HG03575 (cell line): ENCODE data around the gene KLHL35.
"Not testable (repeated sequence)": the region's sequence is repeated elsewhere in the genome, so short reads cannot be mapped to it uniquely, and the experiment has no call there.

Experiments
- ATAC-seq: cut with Tn5 transposase; IDR thresholded peaks from one replicate; pipeline ENCODE4 v1.9.1; 2021; ENCODE audit not compliant: unreplicated experiment, insufficient number of reproducible peaks, low FRiP score; ENCODE audit errors: extremely low read depth

KLHL35 gene

DNA sequence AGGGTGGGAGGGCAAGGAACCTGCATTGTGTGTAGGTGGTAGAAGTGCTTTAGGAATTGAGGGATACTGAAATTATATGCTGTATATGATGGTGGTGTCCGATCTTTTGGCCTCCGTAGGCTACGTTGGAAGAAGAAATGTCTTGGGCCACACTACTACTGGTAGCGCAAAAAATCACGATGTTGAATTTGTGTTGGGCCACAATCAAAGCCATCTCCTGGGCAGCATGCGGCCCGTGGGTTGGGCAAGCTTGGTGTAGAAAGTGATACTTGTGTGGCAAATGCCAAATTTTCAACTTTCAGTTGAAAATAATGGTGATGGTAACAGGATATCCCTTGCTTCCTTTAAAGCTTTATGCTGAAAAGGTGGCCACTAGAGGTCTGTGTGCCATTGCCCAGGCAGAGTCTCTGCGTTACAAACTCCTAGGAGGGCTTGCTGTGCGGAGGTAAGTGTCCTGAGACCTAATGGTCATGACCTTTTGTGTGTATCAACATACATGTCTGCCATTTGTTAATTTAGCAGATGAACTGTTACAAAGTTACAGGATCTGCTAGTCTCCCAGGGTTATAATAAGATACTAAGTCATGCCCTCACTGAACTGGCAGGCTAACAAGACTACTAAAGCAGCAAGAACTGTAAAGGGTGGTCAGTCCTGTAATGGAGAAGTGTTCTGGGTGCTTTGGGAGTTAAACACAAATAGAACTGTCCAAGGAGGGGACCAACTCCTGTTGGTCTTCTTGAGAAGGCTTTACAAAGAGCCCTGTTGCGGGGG, 30.8 kb downstream of the KLHL35 start:
- no peak for ATAC-seq

DNA sequence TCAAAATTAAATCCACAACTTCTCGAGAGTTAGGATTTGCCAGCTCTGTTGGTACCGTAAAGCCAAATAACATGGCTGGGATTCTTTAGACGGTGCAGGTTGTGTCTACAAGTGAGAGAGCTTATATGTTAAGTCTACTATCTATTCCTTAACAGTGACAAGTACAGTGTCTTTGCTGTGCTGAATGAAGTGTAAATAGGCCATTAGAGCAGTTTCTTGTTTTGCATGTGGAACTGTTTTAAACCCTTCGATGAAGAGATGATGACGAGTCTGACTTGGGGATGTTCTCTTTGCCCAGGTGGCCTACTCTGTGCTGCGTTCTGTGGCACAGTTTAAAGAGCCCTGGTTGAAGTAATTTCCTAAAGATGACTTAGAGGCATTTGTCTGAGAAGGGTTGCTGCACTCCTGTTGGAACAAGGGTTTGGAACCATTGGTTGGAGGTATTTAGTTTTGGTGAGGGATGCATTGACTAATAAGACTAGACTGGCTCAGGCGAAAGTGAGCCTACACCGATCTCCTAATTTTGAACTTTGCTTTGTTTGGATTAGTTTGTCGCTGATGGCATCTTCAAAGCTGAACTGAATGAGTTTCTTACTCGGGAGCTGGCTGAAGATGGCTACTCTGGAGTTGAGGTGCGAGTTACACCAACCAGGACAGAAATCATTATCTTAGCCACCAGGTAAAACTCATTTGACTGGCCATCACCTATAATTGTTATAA, 32.7 kb downstream of the KLHL35 start:
- ATAC-seq, result no peak

DNA sequence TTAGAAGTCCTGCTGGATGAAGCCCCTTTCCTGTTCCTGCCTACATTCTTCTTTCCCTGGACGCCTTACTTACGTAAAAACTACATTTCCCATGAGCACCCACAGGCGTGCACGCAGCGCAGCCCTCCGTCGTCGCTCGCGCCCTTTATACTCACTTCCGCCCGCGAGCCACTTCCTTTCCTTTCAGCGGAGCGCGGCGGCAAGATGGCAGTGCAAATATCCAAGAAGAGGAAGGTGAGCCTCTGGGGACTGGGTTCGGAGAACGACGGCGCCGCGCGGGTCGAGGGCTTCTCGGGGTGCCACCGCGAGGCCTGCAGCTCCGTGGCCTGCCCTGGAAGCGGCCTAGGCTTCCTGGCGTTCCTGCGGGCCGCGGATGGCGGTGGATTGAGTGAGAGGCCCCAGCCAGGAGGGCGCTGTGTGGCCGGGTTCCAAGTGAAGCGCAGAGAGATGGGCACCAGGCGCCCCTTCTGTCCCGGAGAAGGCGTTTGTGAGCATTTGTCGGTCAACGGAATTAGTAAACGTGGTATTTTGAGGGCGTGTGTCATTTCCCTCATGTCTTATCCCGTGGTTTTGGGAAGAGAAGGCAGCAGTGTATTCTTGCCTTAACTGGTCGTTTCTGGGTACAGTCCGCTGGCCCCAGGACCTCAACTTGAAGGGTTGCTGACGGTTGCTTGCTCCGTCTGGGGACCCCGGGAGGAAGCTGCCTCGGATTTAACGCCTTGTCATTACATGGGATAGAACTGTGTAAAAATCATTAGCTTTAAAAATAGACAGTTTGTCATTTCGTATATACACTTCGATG, 33.5 kb downstream of the KLHL35 start, which contains the start of gene RPS3:
RPS3 (plus strand) TSS at position 175 of the 802 bp plus-strand sequence; CDS start at position 205, 30 bp downstream.
- ATAC-seq, result no peak

- no peak for ATAC-seq
Observed at GRCh38 chr11:75398906-75399305, 34.1 kb downstream of the KLHL35 start.

DNA sequence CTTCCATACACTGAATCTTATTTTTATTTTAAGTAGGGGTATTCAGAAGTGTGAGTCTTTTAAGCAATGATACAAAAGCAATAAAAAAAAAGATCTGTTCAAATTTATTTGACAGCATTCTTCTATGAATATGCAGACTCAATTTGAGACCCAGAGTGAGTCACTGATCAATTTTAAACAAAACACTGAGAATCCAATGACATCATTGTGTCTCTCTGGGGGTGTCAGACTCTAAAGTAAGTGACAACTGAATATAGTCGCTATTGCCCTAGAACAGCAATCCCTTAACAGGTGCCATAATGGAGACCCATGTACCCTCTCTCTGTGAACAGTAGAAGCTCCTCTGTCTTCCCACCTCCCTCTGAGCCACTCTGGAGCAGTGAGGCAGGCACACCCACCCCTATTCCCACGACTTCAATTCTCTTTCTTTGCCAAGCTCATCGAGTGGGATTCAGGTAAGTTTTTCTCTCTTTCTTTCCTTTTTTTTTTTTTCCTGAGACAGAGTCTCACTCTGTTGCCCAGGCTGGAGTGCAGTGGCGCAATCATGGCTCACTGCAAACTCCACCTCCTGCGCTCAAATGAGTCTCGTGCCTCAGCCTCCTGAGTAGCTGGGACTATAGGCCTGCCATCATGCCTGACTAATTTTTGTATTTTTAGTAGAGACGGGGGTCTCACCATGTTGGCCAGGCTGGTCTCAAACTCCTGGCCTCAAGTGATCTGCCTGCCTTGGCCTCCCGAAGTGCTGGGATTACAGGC, 38.7 kb downstream of the KLHL35 start:
- no peak for ATAC-seq

- no peak for ATAC-seq
Observed at GRCh38 chr11:75389925-75390324, 43.1 kb downstream of the KLHL35 start.

- no peak for ATAC-seq
Observed at GRCh38 chr11:75389276-75389605, 43.8 kb downstream of the KLHL35 start.

DNA sequence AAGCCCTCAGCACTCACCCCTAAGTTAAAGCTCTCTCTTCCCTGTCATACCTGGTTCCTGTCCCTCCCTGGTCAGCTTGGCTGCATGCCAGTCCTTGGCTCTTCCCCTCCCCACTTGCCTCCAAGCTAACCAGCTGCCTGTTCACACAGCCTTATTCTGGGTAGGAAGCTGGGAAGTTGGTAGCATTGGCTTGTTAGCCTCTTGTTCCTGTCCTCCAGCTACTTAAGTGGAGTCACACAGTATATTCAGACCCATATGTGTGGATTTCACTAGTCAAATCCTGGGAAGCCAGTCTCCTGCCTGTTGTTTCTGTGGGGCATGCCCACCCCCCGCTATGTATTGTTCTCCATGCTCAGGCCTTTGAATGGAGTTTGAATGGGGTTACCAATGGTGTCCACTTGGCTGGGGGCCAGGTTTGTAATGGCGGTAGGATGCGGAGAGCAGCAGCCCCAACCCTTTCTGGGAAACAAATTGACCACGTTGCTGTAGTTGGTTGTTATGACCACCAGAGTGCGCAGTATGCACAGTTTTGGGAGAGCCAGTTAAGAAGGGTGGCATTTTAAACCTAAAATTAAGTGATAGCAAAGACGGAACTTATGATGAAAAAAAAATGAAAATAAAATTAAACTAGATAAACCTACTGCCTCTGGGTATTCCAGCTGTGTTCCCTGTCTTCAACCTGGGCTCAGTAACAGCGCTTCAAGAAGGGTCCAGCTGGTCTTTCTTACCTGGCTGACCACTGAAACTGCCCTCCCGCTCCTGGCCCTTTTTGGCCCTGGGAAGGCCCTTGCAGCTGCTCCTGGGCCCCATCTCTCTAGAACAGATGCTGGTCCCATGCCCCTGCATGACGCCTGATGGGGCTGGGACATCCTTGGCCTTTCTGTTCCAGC, 44.4 kb downstream of the KLHL35 start:
- no peak for ATAC-seq

GRCh38 chr11:75387736-75388294, 45.2 kb downstream of the KLHL35 start:
- no peak for ATAC-seq

DNA sequence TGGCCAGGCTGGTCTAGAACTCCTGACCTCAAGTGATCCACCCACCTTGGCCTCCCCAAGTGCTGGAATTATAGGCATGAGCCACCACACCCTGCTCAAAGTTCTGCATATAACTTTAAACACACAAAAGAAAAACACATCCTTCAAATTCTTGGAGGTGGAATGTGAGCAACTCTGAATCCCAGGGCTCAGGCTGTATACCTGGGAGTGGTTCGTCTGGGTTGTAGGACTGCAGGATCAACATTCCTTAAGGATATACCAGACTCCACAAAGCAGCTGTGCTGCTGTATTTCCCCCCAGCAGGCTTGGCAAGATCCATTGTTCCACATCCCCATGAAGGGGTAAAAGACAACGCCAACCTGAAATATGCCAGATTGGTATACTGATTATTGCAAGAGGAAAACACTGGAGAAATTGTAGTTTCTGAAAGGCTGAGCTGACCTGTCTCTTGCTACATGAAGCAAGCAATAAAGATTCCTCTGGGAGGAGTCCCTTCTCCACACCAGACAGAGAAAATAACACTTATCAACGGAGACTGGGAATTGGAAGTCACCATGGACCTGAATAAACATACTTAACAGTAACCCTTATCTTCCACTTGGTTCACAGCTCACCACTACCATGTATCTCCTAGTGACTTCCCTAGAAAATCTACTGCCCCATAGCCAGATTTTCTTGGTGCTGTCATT, 45.9 kb downstream of the KLHL35 start:
- ATAC-seq, result no peak

DNA sequence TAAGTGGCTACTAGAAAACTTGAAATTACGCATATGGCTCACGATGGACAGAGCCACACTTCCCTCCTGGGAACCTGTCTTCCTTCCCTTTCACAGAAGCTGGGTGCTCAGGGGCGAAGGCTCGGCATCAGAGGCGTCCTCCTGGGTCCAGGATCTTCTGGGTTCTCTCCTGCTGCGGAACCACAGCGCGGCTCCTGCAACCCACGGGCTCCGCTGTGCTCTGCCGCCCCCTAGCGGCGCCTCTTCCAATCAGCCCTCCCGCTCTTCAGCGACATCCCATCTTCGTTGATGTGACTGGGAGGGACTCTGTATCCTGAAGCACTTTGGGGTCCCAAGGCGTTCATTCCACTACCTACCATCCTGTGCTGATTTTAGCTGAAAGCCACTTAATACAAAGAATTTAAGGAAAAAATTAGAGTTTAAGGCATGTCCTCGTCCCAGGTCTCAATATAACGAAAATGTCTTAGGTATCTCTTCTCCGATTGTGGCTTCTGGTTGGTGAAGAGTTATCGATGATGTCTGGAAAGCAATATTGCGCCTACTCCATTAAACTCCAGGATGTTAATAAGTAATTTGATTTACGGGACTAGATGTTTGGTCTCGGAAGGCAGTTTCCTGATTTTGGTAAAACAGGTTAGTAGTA, 48.4 kb downstream of the KLHL35 start:
- no peak for ATAC-seq

DNA sequence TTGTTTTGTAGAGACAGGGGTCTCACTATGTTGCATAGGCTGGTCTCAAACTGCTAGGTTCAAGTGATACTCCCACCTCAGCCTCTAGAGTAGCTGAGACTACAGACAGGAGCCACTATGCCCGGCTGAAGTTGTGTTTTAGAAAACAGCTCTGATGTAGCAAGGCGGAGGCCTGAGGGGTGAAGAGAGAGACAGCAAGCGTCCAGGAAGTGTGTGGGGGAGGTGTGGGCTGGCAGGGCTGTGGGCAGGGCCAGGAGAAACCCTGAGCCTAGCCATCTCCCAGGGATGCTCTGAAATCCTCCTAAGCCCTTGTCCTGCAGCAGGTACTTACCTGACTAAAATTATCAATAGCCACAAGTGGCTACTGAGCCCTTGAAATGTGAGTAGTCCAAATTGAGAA, 49.8 kb downstream of the KLHL35 start:
- ATAC-seq, result no peak

- ATAC-seq, result no peak
Observed at GRCh38 chr11:75380716-75381420, 52.1 kb downstream of the KLHL35 start.

- no peak for ATAC-seq
Observed at GRCh38 chr11:75380245-75380644, 52.8 kb downstream of the KLHL35 start.

GRCh38 chr11:75378776-75379175, 54.2 kb downstream of the KLHL35 start:
- ATAC-seq, result not testable (repeated sequence)

GRCh38 chr11:75376175-75376574, 56.8 kb downstream of the KLHL35 start:
- no peak for ATAC-seq
